Central memory CD4-positive, alpha-beta T cell (primary cell): ENCODE results near the gene RPN2.

Experiments used
- DNase-seq: peaks from one replicate; pipeline ENCODE4 v3.0.0; 2022

The RPN2 gene

DNA sequence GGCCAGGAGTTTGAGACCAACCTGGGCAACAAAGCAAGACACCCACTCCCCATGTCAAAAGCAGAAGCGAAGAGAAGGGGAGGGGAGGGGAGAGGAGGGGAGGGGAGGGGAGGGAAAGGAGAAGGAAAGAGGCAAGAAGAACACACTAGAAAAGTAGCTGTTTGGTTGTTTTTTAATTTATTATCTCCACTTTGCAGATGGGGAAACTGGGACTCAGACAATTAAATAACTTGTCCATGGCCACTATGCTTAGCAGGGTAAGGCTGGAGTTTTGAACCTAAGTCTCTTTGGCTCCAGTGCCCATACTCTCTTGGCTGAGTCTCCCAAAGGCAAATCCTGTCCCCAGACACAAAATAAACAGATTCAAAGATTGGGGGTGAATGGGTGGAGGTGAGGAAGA lies 94.9 kb downstream of the RPN2 start:
- DNase-seq, result no peak

DNA sequence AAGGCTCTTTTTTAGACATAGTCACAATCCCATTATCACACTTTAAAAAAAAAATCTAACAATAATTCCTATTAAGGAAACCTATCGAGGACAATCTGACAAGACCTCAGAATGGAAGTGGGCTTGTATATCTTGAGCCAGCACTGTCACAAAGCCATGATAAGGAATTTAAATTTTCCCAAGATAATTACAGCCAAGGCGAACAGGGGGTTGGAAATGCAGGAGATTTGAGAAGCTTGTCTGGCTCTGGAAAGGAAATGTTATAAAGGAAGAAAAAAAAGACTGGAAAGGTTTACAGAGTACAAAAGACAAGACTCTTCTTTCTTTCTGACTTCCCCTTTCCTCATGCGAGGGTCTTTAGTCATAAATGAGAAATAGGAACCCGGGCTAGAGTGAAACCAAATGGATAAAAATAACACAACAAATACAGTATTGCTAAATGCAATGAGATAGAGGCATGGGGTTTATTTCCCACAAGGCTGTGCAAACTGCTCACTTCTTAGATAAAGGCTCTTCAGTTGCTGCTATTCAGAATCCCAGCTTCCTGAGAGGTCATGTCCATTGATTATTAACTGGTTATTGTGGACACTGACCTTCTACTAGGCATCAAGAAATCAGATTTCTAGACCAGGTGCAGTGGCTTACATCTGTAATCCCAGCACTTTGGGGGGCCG lies 95.9 kb downstream of the RPN2 start:
- DNase-seq, result no peak

DNA sequence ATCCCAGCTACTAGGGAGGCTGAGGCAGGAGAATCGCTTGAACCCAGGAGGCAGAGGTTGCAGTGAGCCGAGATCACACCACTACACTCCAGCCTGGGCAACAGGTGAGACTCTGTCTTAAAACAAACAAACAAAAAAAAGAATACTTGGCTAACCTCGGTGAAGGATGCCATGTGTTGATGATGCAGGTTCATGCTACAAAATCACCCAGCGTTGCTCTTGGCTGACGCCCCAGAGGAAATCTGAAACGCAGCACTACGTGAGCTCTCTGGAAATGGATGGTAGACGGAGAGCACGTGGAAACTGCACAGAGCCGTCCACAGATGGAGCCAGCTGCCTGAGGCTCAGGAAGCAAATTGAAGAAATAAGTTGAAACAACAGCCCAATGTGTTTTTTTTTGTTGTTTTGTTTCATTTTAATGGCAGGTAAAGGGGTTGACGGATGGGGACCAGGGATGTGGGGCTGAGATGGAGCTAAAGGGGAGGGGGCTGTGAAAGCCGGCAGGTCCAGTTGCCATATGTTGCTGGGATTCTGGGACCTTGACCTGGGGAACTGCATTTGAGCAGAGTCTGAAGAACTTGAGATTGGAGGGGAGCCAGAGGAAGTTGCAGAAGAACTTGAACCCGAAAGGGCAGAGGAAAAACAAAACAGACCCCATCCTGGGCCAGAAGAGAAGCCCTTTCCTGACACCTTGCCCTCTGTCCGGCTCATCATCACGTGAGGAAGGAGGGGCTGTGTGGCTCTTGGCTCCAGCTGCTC lies 97.5 kb downstream of the RPN2 start:
- DNase-seq, result no peak

DNA sequence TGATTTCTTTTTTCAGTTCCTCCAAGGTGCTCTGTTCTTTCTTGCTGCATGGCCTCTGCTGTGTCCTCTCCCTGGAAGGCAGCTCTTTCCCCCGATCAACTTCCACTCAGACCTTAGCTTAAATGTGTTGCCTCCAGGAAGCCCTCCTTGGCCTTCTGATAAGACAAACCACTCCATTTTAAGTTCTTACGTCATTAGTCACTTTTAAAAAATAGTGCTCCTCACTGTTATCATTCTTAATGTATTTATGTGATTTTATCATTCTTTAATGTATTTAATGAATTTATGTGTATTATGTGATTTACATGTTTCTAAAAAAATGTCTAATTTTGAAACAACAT lies 98.1 kb downstream of the RPN2 start:
- no peak for DNase-seq

DNA sequence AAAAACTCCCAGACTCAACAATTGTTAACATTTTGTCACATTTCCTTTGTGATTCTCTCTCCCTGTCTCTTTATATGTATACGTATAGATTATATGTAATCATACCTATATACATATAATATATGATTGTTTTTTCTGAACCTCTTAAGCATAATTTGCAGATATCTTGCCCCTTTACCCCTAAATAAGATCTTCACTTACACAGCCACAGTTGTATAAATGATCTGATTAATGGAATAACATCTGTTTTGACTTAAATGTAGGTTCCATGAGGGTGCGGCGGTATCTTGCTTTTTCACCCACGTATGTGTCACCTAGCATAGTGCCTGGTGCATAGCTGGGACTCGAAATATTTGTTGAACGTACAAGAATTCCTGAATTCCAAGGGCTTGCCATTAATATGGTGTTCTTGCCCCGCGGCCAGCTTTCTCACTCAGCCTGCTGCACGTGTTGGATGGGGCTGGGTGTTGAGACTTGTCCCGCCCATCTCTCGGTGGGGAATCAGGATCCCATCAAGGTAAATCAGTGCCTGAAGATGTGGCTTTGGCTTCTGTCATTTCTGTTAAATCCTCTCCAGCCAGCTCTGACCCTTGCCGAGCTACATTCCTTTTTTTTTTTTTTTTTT lies 99.9 kb downstream of the RPN2 start:
- no peak for DNase-seq

DNA sequence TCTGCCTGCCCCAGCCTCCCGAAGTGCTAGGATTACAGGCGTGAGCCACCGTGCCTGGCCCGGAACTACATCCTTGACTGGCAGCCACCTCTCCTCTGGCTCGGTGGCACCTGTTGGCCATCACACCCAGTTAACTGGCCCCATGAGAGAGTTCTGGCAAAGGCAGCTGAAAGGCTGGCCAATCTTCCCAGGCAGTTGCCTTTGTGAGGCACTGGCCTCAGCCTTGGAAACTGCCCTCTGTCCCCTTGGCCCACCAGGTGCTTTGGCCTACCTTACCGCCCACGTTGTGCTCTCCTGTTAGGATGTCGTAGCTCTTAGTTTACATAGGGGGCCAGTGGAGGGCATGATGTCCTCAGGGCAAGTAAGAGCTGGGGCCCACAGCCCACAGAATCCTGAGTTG lies 100.7 kb downstream of the RPN2 start:
- DNase-seq, result no peak

DNA sequence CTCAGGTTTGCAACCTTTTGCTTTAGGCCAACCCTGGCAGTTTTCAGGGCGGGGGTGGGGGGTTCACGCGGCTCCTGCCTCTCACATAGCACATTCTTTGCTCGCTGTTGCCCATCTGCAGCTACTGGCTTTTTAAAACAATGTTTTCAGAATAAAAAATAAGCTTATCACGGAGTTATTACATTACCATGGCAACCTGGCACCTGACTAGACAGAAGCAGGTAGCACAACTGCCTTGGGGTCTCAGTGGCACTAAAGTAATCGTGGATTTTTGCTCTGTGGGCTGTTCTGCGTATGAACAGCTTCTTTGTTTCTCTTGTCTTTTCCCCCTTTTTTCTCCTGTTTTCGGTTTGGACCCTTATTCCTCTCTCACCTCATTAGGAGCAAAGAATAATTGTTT lies 101.3 kb downstream of the RPN2 start:
- no peak for DNase-seq

DNA sequence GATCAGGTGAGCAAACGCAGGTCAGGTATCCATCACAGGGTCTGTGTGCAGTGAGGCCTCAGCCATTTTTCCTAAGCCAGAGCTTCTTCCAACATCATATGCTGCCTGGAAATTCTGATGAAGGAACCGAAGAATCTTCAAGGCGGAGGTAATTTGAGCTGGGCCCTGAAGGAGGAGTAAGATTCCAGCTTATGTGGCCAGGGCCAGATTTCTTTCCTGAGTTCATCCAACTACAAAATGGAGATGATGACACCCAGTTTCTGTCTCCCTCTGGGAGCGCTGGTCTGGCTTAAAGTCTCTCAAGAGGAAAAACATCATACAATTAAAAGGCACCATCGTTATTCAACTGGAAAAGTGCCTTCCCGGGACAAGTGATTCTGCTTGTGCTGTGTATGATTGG lies 103.4 kb downstream of the RPN2 start:
- DNase-seq, result no peak

DNA sequence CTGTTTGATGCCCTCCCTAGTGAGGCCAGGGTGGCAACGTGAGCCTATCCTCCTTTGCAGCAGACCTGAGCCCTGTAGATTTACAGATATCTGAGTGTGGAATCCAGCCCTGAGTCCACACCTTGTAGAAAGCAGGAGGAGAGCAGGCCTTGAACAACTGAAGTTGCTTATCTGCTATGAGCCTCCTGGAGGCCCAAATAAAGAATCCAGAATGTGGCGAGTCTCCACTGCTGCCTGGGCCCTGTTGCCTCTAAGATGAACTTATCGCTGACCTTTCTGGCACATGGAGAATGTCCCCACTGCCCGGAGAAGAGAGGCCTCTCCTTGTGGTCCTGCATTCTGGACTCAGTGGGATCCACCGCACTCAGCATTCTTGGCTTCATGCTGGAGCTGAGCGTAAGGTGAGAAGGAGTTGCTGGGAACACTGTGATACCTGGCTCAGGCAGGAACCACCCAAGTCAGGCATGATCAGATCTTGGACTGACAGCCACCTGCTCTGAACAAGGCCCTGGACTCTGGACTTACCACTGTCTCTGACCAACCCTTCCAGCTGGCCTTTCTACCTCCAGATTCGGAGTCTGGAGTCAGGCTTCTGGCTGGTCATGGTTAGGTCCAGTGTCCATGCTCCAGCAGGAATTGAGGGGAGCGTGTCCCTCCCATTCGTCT lies 104.5 kb downstream of the RPN2 start:
- DNase-seq, result no peak

DNA sequence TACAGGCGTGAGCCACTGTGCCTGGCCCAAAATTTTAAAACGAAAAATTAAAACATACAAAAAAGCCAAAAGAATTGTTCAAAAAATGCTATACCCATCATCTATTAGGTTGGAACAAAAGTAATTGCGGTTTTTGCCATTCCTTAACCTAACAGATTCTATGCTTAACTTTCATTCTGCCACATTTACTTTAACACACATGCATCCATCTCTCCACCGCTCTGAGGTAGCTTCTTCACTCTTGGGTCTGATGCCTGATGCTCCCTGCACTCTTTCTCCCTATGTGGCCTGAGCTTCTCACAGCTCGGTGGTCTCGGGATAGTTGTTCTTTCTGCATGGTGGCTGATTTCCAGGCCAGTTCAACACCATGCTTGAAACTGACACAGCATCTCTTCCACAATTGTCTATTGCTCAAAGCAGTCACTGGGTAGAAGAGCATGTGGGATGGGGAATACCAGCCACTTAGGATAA lies 105.6 kb downstream of the RPN2 start:
- DNase-seq, result no peak

DNA sequence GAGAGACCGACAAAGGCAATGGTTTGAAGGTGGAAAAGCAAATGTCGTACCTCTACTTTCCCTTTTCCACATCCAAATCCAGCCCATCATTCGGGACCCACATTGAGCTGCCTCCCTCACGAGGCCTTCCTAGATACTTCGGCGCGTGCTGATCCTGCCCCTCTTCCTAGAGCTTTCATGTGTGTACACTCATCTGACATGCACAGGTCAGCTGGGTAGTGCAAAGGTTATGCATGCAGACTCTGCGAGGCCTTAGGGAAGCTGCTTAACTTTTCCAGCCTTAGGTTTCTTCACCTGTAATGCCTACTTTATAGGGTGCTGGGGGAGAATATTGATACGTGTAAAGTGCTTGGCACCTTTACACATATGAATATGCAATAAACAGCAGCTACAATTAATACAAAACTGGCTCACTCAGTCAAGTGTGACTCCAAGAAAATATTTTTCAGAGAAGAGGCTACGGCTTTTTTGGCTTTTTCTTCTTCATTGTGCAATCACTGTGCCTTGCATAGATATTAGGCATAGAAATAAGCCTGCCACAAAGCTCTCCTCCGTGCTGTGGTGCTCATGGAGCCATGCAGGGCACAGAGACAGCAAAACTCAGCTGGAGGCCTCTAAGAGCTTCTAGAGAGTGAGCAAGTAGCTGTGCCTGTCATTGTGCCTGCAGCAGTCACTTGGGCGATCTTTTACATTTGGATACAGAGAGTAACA lies 106.7 kb downstream of the RPN2 start:
- no peak for DNase-seq

DNA sequence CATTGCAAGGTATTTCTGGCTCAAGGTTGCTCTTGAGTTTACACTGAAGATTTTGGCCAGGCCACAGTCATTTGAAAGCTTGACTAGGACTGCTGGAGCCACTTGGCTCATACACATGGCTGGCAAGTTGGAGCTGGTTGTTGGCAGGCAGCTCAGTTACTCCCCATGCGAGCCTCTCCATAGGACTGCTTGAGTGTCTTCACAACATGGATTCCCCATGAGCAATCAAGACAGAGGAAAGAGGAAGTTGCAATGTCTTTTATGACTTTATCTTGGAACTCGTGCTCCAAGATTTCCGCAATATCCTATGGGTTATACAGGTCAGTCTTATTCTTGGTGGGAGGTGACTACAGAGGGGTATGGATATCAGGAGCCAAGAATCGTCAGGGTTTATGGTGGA lies 109.0 kb downstream of the RPN2 start:
- no peak for DNase-seq

DNA sequence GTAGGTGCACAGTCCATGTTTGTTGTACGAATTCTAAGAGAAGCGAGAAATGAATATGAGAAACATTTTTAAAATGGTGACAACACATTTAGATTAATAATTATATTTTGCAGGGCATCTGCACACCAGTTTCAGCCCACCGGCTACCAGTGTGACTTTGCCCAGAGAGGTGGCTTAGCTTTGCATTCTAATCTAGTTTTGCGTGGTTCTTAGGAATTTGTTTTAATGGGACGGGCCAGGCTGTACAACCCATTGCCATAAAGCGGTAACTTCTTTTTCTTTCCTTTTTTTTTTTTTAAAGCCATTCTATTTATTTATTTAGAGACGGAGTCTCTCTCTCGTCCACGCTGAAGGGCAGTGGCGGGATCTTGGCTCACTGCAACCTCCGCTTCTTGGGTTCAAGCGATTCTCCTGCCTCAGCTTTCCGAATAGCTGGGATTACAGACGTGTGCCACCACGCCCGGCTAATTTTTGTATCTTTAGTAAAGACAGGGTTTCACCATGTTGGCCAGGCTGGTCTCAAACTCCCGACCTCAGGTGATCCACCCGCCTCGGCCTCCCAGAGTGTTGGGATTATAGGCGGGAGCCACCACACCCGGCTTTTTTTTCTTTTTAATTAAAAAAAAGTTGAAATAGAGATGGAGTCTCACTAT lies 111.2 kb downstream of the RPN2 start:
- DNase-seq, result no peak
